Measurements from ENCODE around the gene CLNS1A.

CLNS1A gene

GRCh38 chr11:77637345-77638165 is at the start of gene CLNS1A:
Gene CLNS1A, minus strand, starts transcription at chr11:77637794. Its CDS starts 80 bp downstream, at chr11:77637714.
- DNase-seq (ENCODE audit: extremely low read depth, low read depth), result peak; percentile 78
- H3K4me3 ChIP-seq (replicated peaks; ENCODE audit: low read depth, low read length), result peak within 1 kb of the TSS; percentile 90
- TF ChIP-seq CTCF (IDR thresholded peaks at IDR 0.05; ENCODE audit: low read depth, low read length, missing control alignments), result no peak

- TF ChIP-seq CTCF (IDR thresholded peaks at IDR 0.05; ENCODE audit: low read depth, low read length, missing control alignments), result no peak
- no peak overlapping the region for H3K4me3 ChIP-seq (replicated peaks; ENCODE audit: low read depth, low read length)
- DNase-seq (ENCODE audit: extremely low read depth, low read depth), result no peak
These were observed 49.5 kb upstream of the CLNS1A start for GRCh38 chr11:77687088-77687487.

GRCh38 chr11:77677138-77677537 is 39.5 kb upstream of the CLNS1A start:
- no peak for TF ChIP-seq CTCF (IDR thresholded peaks at IDR 0.05; ENCODE audit: low read depth, low read length, missing control alignments)
- H3K4me3 ChIP-seq (replicated peaks; ENCODE audit: low read depth, low read length), result no peak overlapping the region
- DNase-seq (ENCODE audit: extremely low read depth, low read depth), result no peak

GRCh38 chr11:77672264-77672663 is 34.7 kb upstream of the CLNS1A start:
- peak; percentile 61 for DNase-seq (ENCODE audit: extremely low read depth, low read depth)
- H3K4me3 ChIP-seq (replicated peaks; ENCODE audit: low read depth, low read length), result no peak overlapping the region
- no peak for TF ChIP-seq CTCF (IDR thresholded peaks at IDR 0.05; ENCODE audit: low read depth, low read length, missing control alignments)

GRCh38 chr11:77669848-77670511 is 32.4 kb upstream of the CLNS1A start:
- TF ChIP-seq CTCF (IDR thresholded peaks at IDR 0.05; ENCODE audit: low read depth, low read length, missing control alignments), result no peak
- no peak overlapping the region for H3K4me3 ChIP-seq (replicated peaks; ENCODE audit: low read depth, low read length)

GRCh38 chr11:77668760-77669159 is 31.2 kb upstream of the CLNS1A start:
- no peak for TF ChIP-seq CTCF (IDR thresholded peaks at IDR 0.05; ENCODE audit: low read depth, low read length, missing control alignments)
- H3K4me3 ChIP-seq (replicated peaks; ENCODE audit: low read depth, low read length), result no peak overlapping the region
- DNase-seq (ENCODE audit: extremely low read depth, low read depth), result no peak

More at GRCh38 chr11:77669848-77670511, 32.4 kb upstream of the CLNS1A start:
- no peak for DNase-seq (ENCODE audit: extremely low read depth, low read depth)
